ENCODE measurements around the gene CHURC1. TPM values are rescaled to one million over a fixed set of nuclear protein-coding genes. Genes with fewer than 3 reads are reported as not detected.

Gene CHURC1
- total and polyA plus RNA-seq, 2 of the 8 experiments (the other 6 are each of a cell fraction or from before 2014, with no cell fraction given), result 50.2 to 59.3 TPM

DNA sequence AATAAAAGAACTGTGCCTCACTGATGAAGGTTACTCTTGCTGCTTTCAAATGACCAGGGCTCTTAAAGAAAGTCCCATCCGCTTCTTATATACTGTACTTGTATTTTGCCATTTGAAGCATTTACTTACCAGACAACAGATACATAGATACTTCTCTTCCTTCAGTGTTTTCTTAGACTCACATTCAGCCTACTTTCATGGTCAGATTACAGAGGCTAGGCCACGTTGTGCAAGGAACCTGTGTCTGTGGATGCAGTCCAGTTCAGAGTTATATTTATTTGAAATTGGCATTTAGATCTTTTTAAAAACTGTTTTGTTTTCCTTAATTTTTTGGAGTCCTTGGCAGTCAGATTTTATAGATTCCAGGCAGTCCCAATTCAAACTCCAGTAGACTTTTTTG is 6.2 kb downstream of the CHURC1 start:
- no peak overlapping the region for H3K14ac ChIP-seq (ENCODE audit: insufficient read length)
- H3K36me3 ChIP-seq (ENCODE audit: control insufficient read depth in 2 of 4, insufficient read depth in 4 of 4, low read length in 3 of 4), result peaks cover 3 to 18% (median 5%) of the 10 kb centered on the region in 4 experiments; a peak in 6 of 8 replicates
- H3K4me2 ChIP-seq (ENCODE audit: insufficient read depth in 1 of 2, low read depth in 2 of 2, low read length in 2 of 2), result no peak overlapping the region
- no peak overlapping the region for H2AFZ ChIP-seq (ENCODE audit: low read length)
- ChIA-PET POLR2A (ENCODE audit: partially characterized antibody) (interaction anchor here (0.6 to 0.7 kb wide), 2 partner anchors 32 to 48 kb away, joined by 3 read pairs; no protein-coding TSS in a partner anchor), CTCF (ENCODE audit: partially characterized antibody) (interaction anchor here (0.6 to 0.7 kb wide), 3 partner anchors 20 to 537 kb away, joined by 3 to 4 read pairs (median 3); no protein-coding TSS in a partner anchor)
- H2BK15ac ChIP-seq (ENCODE audit: low read length), result no peak overlapping the region
- H4K20me1 ChIP-seq (replicated peaks in 1 of 2; ENCODE audit: control insufficient read depth in 1 of 2, insufficient read depth in 2 of 2, low read length in 2 of 2), result no peaks in the 10 kb centered on the region
- no peaks in the 10 kb centered on the region for H3K23me2 ChIP-seq (ENCODE audit: low read depth, low read length)
- H2AK5ac ChIP-seq (ENCODE audit: low read depth, low read length), result no peak overlapping the region
- no peaks in the 10 kb centered on the region for H3K27me3 ChIP-seq (replicated peaks in 1 of 4; ENCODE audit: control insufficient read depth in 3 of 4, extremely low read depth in 1 of 4, insufficient read depth in 3 of 4, low read length in 3 of 4)
- H3K23ac ChIP-seq (ENCODE audit: insufficient read length), result no peak overlapping the region
- H2BK120ac ChIP-seq (replicated peaks; ENCODE audit: low read depth, low read length), result no peak overlapping the region
- H3K9me3 ChIP-seq (ENCODE audit: insufficient read depth in 2 of 2, low read depth in 1 of 2, low read length in 1 of 2), result no peaks in the 10 kb centered on the region
- H3K4ac ChIP-seq (replicated peaks; ENCODE audit: insufficient read length, low read depth, low read length), result no peak overlapping the region
- FAIRE-seq (no peak), DNase-seq (ENCODE audit: low read depth in 1 of 2, low spot score in 2 of 2) (no peak)
- H3K27ac ChIP-seq (ENCODE audit: low read depth, low read length), result no peak overlapping the region
- no peak overlapping the region for H3K18ac ChIP-seq (ENCODE audit: extremely low read depth, low read length)
- H3K79me2 ChIP-seq (ENCODE audit: control insufficient read depth in 1 of 2, insufficient read depth in 2 of 2, low read length in 2 of 2), result peaks cover 0 to 19% of the 10 kb centered on the region in 2 experiments; a peak in 3 of 4 replicates
- H3K79me1 ChIP-seq (ENCODE audit: low read depth, low read length), result no peaks in the 10 kb centered on the region; the same call in none of the 2 replicates
- H2BK20ac ChIP-seq (ENCODE audit: low read length), result no peak overlapping the region
- no peak overlapping the region for H3K9ac ChIP-seq (replicated peaks in 1 of 4; ENCODE audit: extremely low read depth in 1 of 4, low read depth in 3 of 4, low read length in 3 of 4)
- H2BK5ac ChIP-seq (ENCODE audit: low read depth, low read length), result no peak overlapping the region
- no peaks in the 10 kb centered on the region for H3K4me1 ChIP-seq (replicated peaks in 1 of 4; ENCODE audit: control insufficient read depth in 3 of 4, insufficient read depth in 4 of 4, low read length in 3 of 4)
- H3K56ac ChIP-seq (replicated peaks; ENCODE audit: insufficient read length, low read depth, low read length), result no peak overlapping the region
- no peak overlapping the region for H3K4me3 ChIP-seq (ENCODE audit: extremely low read depth in 1 of 4, insufficient read depth in 2 of 4, low read depth in 3 of 4, low read length in 4 of 4)
- H4K8ac ChIP-seq (ENCODE audit: extremely low read depth, insufficient read depth, low read length), result no peak overlapping the region
- H4K91ac ChIP-seq (replicated peaks; ENCODE audit: insufficient read length, low read length), result no peak overlapping the region
- WGBS, 2 experiments (ENCODE audit: extremely low coverage in 1 of 2, insufficient coverage in 1 of 2, insufficient read length in 1 of 2, insufficient replicate concordance in 2 of 2, low coverage in 1 of 2, low lambda C conversion rate in 2 of 2, missing lambda C conversion rate in 1 of 2), result 91% methylated on average over 2 of the region's 2 CpGs; no CpG with 5 or more reads in 1 of the 2 experiments
- no peak overlapping the region for H2BK12ac ChIP-seq (ENCODE audit: low read depth, low read length)
- H4K5ac ChIP-seq (ENCODE audit: insufficient read length, low read depth, low read length), result no peak overlapping the region
- TF ChIP-seq FOSL1 (IDR thresholded peaks at IDR 0.05; ENCODE audit: insufficient read depth, low read depth, low read length) (no peak), RFX5 (IDR thresholded peaks at IDR 0.05; ENCODE audit: borderline replicate concordance, low read depth, low read length) (no peak), SIX5 (IDR thresholded peaks at IDR 0.05; ENCODE audit: low read depth, low read length) (no peak), EP300 (IDR thresholded peaks at IDR 0.05; ENCODE audit: borderline replicate concordance in 1 of 2, low read depth in 2 of 2, low read length in 2 of 2) (no peak), RAD21 (IDR thresholded peaks at IDR 0.05 in 1 of 2, conservative IDR thresholded peaks at IDR 0.05 in 1 of 2; ENCODE audit: low read depth in 2 of 2, low read length in 2 of 2) (no peak), SAP30 (IDR thresholded peaks at IDR 0.05; ENCODE audit: insufficient read depth, insufficient replicate concordance, low read length) (no peak), JUN (IDR thresholded peaks at IDR 0.05; ENCODE audit: low read depth, low read length) (no peak), BACH1 (IDR thresholded peaks at IDR 0.05; ENCODE audit: low read length) (no peak), NANOG (IDR thresholded peaks at IDR 0.05; ENCODE audit: insufficient read depth, low read depth, low read length, poor library complexity, severe bottlenecking) (no peak), TAF7 (optimal IDR thresholded peaks at IDR 0.05; ENCODE audit: borderline replicate concordance, low read depth, low read length) (no peak), EZH2 (IDR thresholded peaks at IDR 0.05; ENCODE audit: low read depth, low read length, severe bottlenecking) (no peak), KDM5A (IDR thresholded peaks at IDR 0.05; ENCODE audit: low read length) (no peak), SIN3A (conservative IDR thresholded peaks at IDR 0.05 in 1 of 2, IDR thresholded peaks at IDR 0.05 in 1 of 2; ENCODE audit: low read depth in 1 of 2, low read length in 2 of 2) (no peak)
